Activated B cell treated with CpG ODN at 0.5 μM for 24 hours (primary cell): ENCODE results near the gene KARS1. TPM values are rescaled to one million over a fixed set of nuclear protein-coding genes. Genes with fewer than 3 reads are reported as not detected.
"Not testable (repeated sequence)": the region's sequence is repeated elsewhere in the genome, so short reads cannot be mapped to it uniquely, and the experiment has no call there.

Experiments used
- ATAC-seq: fragments of 200-7000 bp; cut with Tn5 transposase; one replicate; pipeline ENCODE4 v1.10.0; 2021; ENCODE audit warnings: low read depth, mild to moderate bottlenecking, moderate library complexity
- CTCF ChIA-PET: fragments of 350-600 bp; sonication (Branson Sonifier 250); formaldehyde crosslinking; loops from one replicate; lab custom pipeline; 2021; ENCODE audit warnings: antibody characterized with exemption; lab: Charles Lee
- POLR2A ChIA-PET: fragments of 350-600 bp; sonication (Branson Sonifier 250); formaldehyde crosslinking; loops from one replicate; lab custom pipeline; 2021; ENCODE audit warnings: antibody characterized with exemption; lab: Charles Lee
- DNase-seq: peaks from one replicate; pipeline ENCODE4 v3.0.0; 2022
- H3K27ac Mint-ChIP-seq: one replicate; pipeline ENCODE4 v1.8.0; 2020; ENCODE audit warnings: mixed read lengths
- H3K27me3 Mint-ChIP-seq: one replicate; pipeline ENCODE4 v1.8.0; 2021; ENCODE audit warnings: mixed read lengths
- H3K36me3 Mint-ChIP-seq: one replicate; pipeline ENCODE4 v1.8.0; 2021; ENCODE audit warnings: low read depth, mixed read lengths
- H3K4me1 Mint-ChIP-seq: one replicate; pipeline ENCODE4 v1.8.0; 2021; ENCODE audit warnings: mixed read lengths
- H3K4me3 Mint-ChIP-seq: one replicate; pipeline ENCODE4 v1.8.0; 2020; ENCODE audit warnings: mild to moderate bottlenecking, mixed read lengths
- H3K9me3 Mint-ChIP-seq: one replicate; pipeline ENCODE4 v1.8.0; 2020; ENCODE audit warnings: mixed read lengths
- CTCF ChIP-seq: fragments of 200-600 bp; IDR thresholded peaks from one replicate; pipeline ENCODE4 v1.8.0; 2022; ENCODE audit warnings: antibody characterized with exemption, mild to moderate bottlenecking
- intact Hi-C: fragments of 100-400 bp; cut with micrococcal nuclease; formaldehyde crosslinking; loops from one replicate; pipeline ENCODE4 v1.15.1; 2024
- total RNA-seq: library from RNA; stranded (reverse); gene quantifications from 2 replicates; pipeline ENCODE4 v1.2.3, GENCODE V29; 2022

The KARS1 gene
- total RNA-seq, 1 donor from 2014 or later: 166 TPM

DNA sequence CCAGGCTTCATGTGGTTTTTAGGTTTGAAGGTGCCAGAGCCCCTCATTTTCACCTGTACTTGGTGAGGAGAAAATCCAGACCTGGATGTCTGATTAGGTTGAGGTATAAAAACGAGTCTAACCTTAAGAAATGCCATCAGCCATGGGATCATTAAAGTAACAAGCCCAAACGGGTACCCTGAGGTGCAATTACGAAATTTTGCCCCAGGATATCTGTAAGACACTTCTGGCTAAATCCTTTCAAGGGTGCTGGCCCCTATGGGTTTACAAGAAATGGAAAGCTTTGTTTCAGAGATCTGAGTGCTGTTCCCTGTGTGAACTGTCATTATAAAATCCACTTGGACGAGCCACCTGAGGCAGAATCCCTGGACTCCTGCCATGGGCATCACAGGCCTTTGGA is 44.2 kb downstream of the KARS1 start:
- ChIA-PET CTCF (no interaction called here), POLR2A (no interaction called here)
- DNase-seq (no peak), ATAC-seq (no peak)
- Mint-ChIP-seq H3K9me3 (peaks cover 7% of the 10 kb centered on the region), H3K27ac (no peak overlapping the region), H3K4me3 (no peak overlapping the region), H3K36me3 (peaks cover 74% of the 10 kb centered on the region), H3K27me3 (no peaks in the 10 kb centered on the region), H3K4me1 (no peaks in the 10 kb centered on the region)
- intact Hi-C loops: no loop called here
- no peak for TF ChIP-seq CTCF

- POLR2A ChIA-PET: interaction anchor here (1.5 kb wide), 1 partner anchor 20 kb away, joined by 3 read pairs; no protein-coding TSS in a partner anchor
- Mint-ChIP-seq H3K4me3 (no peak overlapping the region), H3K9me3 (peaks cover 12% of the 10 kb centered on the region), H3K27ac (no peak overlapping the region), H3K27me3 (no peaks in the 10 kb centered on the region), H3K36me3 (peaks cover 65% of the 10 kb centered on the region), H3K4me1 (no peaks in the 10 kb centered on the region)
- intact Hi-C loops: no loop called here
- no peak for TF ChIP-seq CTCF
- DNase-seq (no peak), ATAC-seq (no peak)
- CTCF ChIA-PET: no interaction called here
Observed at GRCh38 chr16:75599452-75600277, 47.8 kb downstream of the KARS1 start.

DNA sequence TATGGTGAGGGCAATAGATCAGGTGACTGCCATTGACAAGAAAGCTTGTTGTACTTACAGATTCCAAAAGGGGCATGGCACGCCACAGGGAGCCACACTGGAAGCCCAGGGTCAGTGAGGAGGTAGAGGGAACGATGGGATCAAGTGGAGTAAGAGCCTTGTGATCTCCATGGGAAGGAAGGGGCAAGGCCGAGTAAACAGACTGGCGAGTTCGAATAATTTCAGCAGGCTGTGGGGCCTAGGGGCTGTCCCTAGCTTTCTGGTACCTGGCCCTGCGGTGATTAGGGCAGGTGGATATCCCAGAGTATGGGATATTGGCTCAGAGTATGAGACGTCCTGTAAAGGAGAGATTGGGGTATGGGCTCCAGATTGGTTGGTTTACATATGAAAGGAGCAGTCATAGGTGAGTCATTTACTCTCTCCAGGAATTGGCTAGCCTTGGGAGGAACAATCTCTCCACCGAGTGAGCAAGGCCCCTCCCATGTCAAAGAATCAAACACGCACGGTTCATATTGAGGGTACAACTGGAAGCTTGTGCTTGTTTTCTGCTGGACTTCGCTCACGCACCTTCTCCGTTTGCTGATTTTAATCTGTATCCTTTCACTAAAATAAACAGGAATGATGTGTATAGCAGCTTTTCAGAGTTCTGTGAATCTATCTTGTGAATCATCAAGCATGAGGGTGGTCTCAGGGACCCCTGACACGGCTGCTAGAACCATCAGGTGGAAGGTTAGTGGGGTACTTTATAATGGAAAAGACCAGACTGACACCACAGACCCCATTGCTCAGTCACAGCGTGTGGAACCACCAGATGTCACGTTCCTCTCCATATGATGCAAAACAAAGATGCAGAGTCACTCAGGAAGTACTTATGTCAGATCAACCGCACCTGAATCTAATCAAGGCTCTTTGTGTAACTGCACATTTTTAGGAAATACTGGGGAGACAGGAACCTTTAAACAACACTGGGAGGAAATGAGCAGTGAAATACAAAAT is 53.3 kb downstream of the KARS1 start:
- intact Hi-C loops: no loop called here
- ChIA-PET POLR2A (interaction anchor here (0.5 kb wide), 1 partner anchor 37 kb away, joined by 9 read pairs; no protein-coding TSS in a partner anchor), CTCF (no interaction called here)
- no peak for DNase-seq
- Mint-ChIP-seq H3K9me3 (peaks cover 5% of the 10 kb centered on the region), H3K4me1 (no peaks in the 10 kb centered on the region), H3K36me3 (peaks cover 35% of the 10 kb centered on the region), H3K4me3 (no peak overlapping the region), H3K27me3 (no peaks in the 10 kb centered on the region), H3K27ac (no peak overlapping the region)
- TF ChIP-seq CTCF: no peak
- no peak for ATAC-seq

- no peak for ATAC-seq
- H3K27me3 Mint-ChIP-seq: no peaks in the 10 kb centered on the region
- POLR2A ChIA-PET: interaction anchor here (0.5 kb wide), 1 partner anchor 36 kb away, joined by 9 read pairs; no protein-coding TSS in a partner anchor
- peaks cover 5% of the 10 kb centered on the region for H3K9me3 Mint-ChIP-seq
- no peak for TF ChIP-seq CTCF
- no peak for DNase-seq
- peaks cover 38% of the 10 kb centered on the region for H3K36me3 Mint-ChIP-seq
- CTCF ChIA-PET: no interaction called here
- H3K27ac Mint-ChIP-seq: no peak overlapping the region
- H3K4me3 Mint-ChIP-seq: no peak overlapping the region
- intact Hi-C loops: no loop called here
- no peaks in the 10 kb centered on the region for H3K4me1 Mint-ChIP-seq
Observed at GRCh38 chr16:75593308-75593707, 54.2 kb downstream of the KARS1 start.

GRCh38 chr16:75591927-75592326 is 55.5 kb downstream of the KARS1 start:
- CTCF ChIA-PET: interaction anchor here (1.1 kb wide), 1 partner anchor 71 kb away, joined by 3 read pairs; no protein-coding TSS in a partner anchor
- H3K4me3 Mint-ChIP-seq, ATAC-seq, H3K27ac Mint-ChIP-seq, DNase-seq, H3K9me3 Mint-ChIP-seq, POLR2A ChIA-PET, H3K27me3 Mint-ChIP-seq, intact Hi-C loops, H3K4me1 Mint-ChIP-seq: not testable (repeated sequence)
- H3K36me3 Mint-ChIP-seq: peaks cover 25% of the 10 kb centered on the region
